ENCODE results near the gene CDC42BPB. TPM values are rescaled to one million over a fixed set of nuclear protein-coding genes. Genes with fewer than 3 reads are reported as not detected.

CDC42BPB gene
- total RNA-seq, 1 experiment from 2014 or later = 82.7 TPM

DNA sequence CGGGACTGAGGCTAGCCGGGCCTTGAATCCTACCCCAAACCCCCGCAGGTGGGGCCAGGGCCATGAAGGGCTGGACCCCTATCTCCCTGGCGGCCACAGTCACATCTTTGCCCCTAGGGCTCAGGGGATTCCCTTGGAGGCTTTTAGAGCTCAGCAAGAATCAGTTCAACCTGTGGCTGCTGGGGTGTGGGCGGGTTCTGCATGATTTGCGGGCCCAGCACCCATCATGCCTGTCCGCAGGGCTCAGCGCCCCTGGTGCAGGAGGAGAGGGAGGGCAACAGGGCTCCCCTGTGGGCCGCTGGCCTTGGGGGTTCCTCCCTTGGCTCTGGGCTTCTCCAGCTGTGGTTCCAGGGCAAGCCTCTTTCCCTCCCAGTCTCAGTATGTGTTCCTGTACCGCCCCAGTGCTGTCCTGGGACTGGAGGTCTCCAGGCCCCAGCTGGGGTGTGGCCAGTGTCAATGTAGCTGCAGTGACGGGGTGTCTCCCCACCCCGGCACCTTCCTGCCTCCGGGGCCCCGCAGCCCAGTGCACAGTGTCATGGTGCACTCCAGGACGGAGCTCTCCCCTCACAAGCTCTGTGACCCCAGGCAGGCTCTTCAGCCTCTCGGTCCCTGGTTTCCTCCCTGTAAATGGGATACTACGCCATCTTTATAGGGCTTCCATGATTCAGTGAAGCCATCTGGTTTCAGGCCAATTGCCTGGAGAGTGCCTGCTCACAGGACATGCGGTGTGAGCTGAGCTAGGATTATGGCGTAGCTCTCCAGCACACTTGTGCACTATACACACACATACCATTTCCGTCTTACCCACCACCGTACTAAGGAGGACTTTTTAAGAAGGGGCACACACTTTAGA is 16.8 kb upstream of the CDC42BPB start:
- POLR2A ChIA-PET = interaction anchor here (0.6 to 1.4 kb wide), 7 partner anchors 17 to 80 kb away, joined by 3 to 4 read pairs (median 3); partner anchors contain the start of gene CDC42BPB
- Mint-ChIP-seq H3K36me3 (ENCODE audit: insufficient read depth, unreplicated experiment) (no peaks in the 10 kb centered on the region), H3K27ac (ENCODE audit: low read depth, unreplicated experiment) (no peak overlapping the region), H3K4me1 (ENCODE audit: insufficient read depth, unreplicated experiment) (peaks cover 6% of the 10 kb centered on the region), H3K4me3 (ENCODE audit: unreplicated experiment) (no peak overlapping the region), H3K27me3 (ENCODE audit: insufficient read depth, unreplicated experiment) (no peaks in the 10 kb centered on the region), H3K9me3 (ENCODE audit: unreplicated experiment) (no peaks in the 10 kb centered on the region)
- DNase-seq (ENCODE audit: unreplicated experiment) = no peak
- no TSS peak for BruUV-seq (replicated peaks)
- intact Hi-C loops (cut with micrococcal nuclease) = loop anchor here (10.0 kb wide), 1 partner anchor 379 kb away; no protein-coding TSS in a partner anchor
- no peak for TF ChIP-seq CTCF (IDR thresholded peaks at IDR 0.05; ENCODE audit: unreplicated experiment)
- CTCF ChIA-PET = interaction anchor here (0.5 to 3.0 kb wide), 16 partner anchors 23 to 503 kb away, joined by 3 to 20 read pairs (median 4); no protein-coding TSS in a partner anchor

GRCh38 chr14:103073367-103073875 is 16.1 kb upstream of the CDC42BPB start:
- no TSS peak for BruUV-seq (replicated peaks)
- ChIA-PET POLR2A (interaction anchor here (1.2 to 1.4 kb wide), 3 partner anchors 16 to 31 kb away, joined by 3 to 4 read pairs (median 4); partner anchors contain the start of gene CDC42BPB), CTCF (interaction anchor here (0.7 to 3.0 kb wide), 4 partner anchors 32 to 504 kb away, joined by 4 to 20 read pairs (median 10); no protein-coding TSS in a partner anchor)
- Mint-ChIP-seq H3K36me3 (ENCODE audit: insufficient read depth, unreplicated experiment) (no peaks in the 10 kb centered on the region), H3K4me1 (ENCODE audit: insufficient read depth, unreplicated experiment) (peaks cover 6% of the 10 kb centered on the region), H3K27ac (ENCODE audit: low read depth, unreplicated experiment) (peak overlapping the region; percentile 63), H3K27me3 (ENCODE audit: insufficient read depth, unreplicated experiment) (no peaks in the 10 kb centered on the region), H3K9me3 (ENCODE audit: unreplicated experiment) (no peaks in the 10 kb centered on the region), H3K4me3 (ENCODE audit: unreplicated experiment) (no peak overlapping the region)
- no peak for DNase-seq (ENCODE audit: unreplicated experiment)
- no peak for TF ChIP-seq CTCF (IDR thresholded peaks at IDR 0.05; ENCODE audit: unreplicated experiment)
- intact Hi-C loops (cut with micrococcal nuclease) = loop anchor here (10.0 kb wide), 1 partner anchor 379 kb away; no protein-coding TSS in a partner anchor

DNA sequence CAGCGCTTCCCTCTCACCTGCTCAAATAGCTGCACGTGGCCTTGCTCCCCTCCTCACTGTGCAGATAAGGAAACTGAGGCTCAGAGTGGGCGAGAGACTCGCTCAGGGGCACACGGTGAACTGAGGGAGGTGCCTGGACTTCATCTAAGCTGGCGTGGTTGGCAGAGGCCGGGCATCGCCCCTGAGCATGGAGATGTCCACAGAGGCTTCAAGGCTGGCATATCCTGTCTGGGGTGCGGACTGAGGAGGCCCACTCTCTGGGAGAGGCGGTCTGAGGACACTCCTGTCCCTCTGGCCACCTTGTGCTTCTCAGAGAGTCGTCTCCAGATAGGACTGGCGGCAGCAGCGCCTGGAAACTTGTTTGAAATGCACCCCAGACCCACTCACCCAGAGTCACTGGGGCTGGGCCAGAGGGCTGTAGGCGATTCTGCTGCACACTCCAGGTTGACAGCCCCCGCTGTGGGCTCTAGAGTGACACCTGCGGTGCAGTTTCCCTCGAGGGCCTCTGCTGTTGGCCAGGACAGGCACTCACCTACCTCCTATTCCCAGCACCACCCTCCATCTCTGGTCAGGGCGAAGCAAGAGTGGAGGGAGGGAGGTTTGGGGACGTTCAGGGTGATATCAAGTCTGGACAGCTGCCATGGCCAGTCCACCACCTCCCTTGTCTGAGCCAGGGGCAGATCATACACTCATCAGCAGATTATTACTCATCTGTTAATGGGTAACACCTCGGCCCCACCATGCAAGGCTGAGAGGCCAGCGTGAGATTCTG is 15.4 kb upstream of the CDC42BPB start:
- no TSS peak for BruUV-seq (replicated peaks)
- TF ChIP-seq CTCF (IDR thresholded peaks at IDR 0.05; ENCODE audit: unreplicated experiment) = no peak
- H3K27me3 Mint-ChIP-seq (ENCODE audit: insufficient read depth, unreplicated experiment) = no peaks in the 10 kb centered on the region
- intact Hi-C loops (cut with micrococcal nuclease) = loop anchor here (10.0 kb wide), 1 partner anchor 378 kb away; no protein-coding TSS in a partner anchor
- ChIA-PET CTCF (interaction anchor here (0.7 kb wide), 2 partner anchors 86 to 505 kb away, joined by 3 to 4 read pairs; no protein-coding TSS in a partner anchor), POLR2A (interaction anchor here (1.4 to 2.2 kb wide), 3 partner anchors 16 to 86 kb away, joined by 4 to 10 read pairs (median 4); partner anchors contain the start of gene CDC42BPB)
- peaks cover under 1% of the 10 kb centered on the region for H3K36me3 Mint-ChIP-seq (ENCODE audit: insufficient read depth, unreplicated experiment)
- no peak overlapping the region for H3K4me3 Mint-ChIP-seq (ENCODE audit: unreplicated experiment)
- H3K27ac Mint-ChIP-seq (ENCODE audit: low read depth, unreplicated experiment) = peak overlapping the region; percentile 63
- DNase-seq (ENCODE audit: unreplicated experiment) = peak; percentile 33
- peaks cover 9% of the 10 kb centered on the region for H3K4me1 Mint-ChIP-seq (ENCODE audit: insufficient read depth, unreplicated experiment)
- H3K9me3 Mint-ChIP-seq (ENCODE audit: unreplicated experiment) = no peaks in the 10 kb centered on the region

Data from MCF 10A (cell line).